IMR-90 (cell line): ENCODE results near the gene CST4.

Experiments used
- CEBPB ChIP-seq: IDR thresholded peaks from 2 replicates; pipeline ENCODE4 v1.6.1; 2012; ENCODE audit warnings: low read depth, low read length, improper control_type of control experiment
- NFE2L2 ChIP-seq: fragments of 150-350 bp; IDR thresholded peaks from 2 replicates; pipeline ENCODE4 v1.6.1; 2016; ENCODE audit warnings: low read depth, mild to moderate bottlenecking, low read length
- POLR2A ChIP-seq: IDR thresholded peaks from 2 replicates; pipeline ENCODE4 v1.6.1; 2012; ENCODE audit warnings: mild to moderate bottlenecking, low read depth, low read length
- RCOR1 ChIP-seq: IDR thresholded peaks from 2 replicates; pipeline ENCODE4 v1.6.1; 2012; ENCODE audit warnings: mild to moderate bottlenecking, low read length, improper control_type of control experiment; ENCODE audit not compliant: insufficient replicate concordance
- RFX5 ChIP-seq: IDR thresholded peaks from 2 replicates; pipeline ENCODE4 v1.8.0; 2012; ENCODE audit warnings: low read depth, mild to moderate bottlenecking, low read length, moderate library complexity
- TF ChIP-seq, protein P1 (sequence below): conservative IDR thresholded peaks from 2 replicates; pipeline ENCODE4 v1.5.1; 2012; ENCODE audit warnings: mild to moderate bottlenecking, low read depth, low read length, improper control_type of control experiment

- TF ChIP-seq, protein P1, sequence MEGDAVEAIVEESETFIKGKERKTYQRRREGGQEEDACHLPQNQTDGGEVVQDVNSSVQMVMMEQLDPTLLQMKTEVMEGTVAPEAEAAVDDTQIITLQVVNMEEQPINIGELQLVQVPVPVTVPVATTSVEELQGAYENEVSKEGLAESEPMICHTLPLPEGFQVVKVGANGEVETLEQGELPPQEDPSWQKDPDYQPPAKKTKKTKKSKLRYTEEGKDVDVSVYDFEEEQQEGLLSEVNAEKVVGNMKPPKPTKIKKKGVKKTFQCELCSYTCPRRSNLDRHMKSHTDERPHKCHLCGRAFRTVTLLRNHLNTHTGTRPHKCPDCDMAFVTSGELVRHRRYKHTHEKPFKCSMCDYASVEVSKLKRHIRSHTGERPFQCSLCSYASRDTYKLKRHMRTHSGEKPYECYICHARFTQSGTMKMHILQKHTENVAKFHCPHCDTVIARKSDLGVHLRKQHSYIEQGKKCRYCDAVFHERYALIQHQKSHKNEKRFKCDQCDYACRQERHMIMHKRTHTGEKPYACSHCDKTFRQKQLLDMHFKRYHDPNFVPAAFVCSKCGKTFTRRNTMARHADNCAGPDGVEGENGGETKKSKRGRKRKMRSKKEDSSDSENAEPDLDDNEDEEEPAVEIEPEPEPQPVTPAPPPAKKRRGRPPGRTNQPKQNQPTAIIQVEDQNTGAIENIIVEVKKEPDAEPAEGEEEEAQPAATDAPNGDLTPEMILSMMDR = no peak
- no peak for TF ChIP-seq POLR2A
- no peak for TF ChIP-seq CEBPB
- no peak for TF ChIP-seq RCOR1
- TF ChIP-seq NFE2L2 = no peak
- TF ChIP-seq RFX5 = no peak
Measured at GRCh38 chr20:23657202-23657601, 31.6 kb downstream of the CST4 start.
